Mucosa of descending colon (tissue), 3 donors: ENCODE data around the gene ADAMTS20. TPM values are rescaled to one million over a fixed set of nuclear protein-coding genes. Genes with fewer than 3 reads are reported as not detected.

Experiments used
- ATAC-seq: fragments of 200-7000 bp; cut with Tn5 transposase; one replicate; pipeline ENCODE4 v1.9.1; 2020; ENCODE audit warnings: mild to moderate bottlenecking, moderate library complexity
- DNase-seq, 3 donors: peaks; one replicate each; pipeline ENCODE4 v3.0.0-alpha.2; 2020
- H3K36me3 ChIP-seq: fragments of 200-600 bp; one replicate; pipeline ENCODE4 v1.8.0; 2021; ENCODE audit warnings: low read depth, mild to moderate bottlenecking
- H3K4me1 ChIP-seq: fragments of 200-600 bp; one replicate; pipeline ENCODE4 v1.8.0; 2021; ENCODE audit warnings: low read depth, mild to moderate bottlenecking
- H3K4me3 ChIP-seq: fragments of 200-600 bp; one replicate; pipeline ENCODE4 v1.8.0; 2021; ENCODE audit warnings: mild to moderate bottlenecking
- H3K9me3 ChIP-seq: fragments of 200-600 bp; one replicate; pipeline ENCODE4 v1.8.0; 2021; ENCODE audit warnings: mild to moderate bottlenecking
- intact Hi-C, 2 donors: fragments of 100-400 bp; cut with DNase I in 1 of 2; cut with micrococcal nuclease in 1 of 2; formaldehyde crosslinking; loops; one replicate each; pipeline versions ENCODE4 v1.11.0 to v1.11.1; 2022; cut with DNase I, micrococcal nuclease
- total RNA-seq, 3 donors: library from RNA; stranded (reverse); fragmentation: NEBNext Ultra II Directional in 2 of 3; extraction: Animal tissue kit (Norgen Biotek cat#: 25700) in 2 of 3; gene quantifications; one replicate each; pipeline versions ENCODE4 v1.2.1 to v1.2.4, GENCODE V29; 2021 to 2023
- TF ChIP-seq, protein P1 (sequence below): fragments of 200-600 bp; IDR thresholded peaks from one replicate; pipeline ENCODE4 v1.8.0; 2022; ENCODE audit warnings: antibody characterized with exemption, mild to moderate bottlenecking
- donor health status: DM: no; HTN: no; CAD: no; lungs with moderate emphysema.
- donor health status: DM: no; HTN: no; CAD: no.
- donor health status: DM: no; HTN: yes; CAD: no.

ADAMTS20 gene
- total RNA-seq, 3 donors from 2014 or later = not detected

DNA sequence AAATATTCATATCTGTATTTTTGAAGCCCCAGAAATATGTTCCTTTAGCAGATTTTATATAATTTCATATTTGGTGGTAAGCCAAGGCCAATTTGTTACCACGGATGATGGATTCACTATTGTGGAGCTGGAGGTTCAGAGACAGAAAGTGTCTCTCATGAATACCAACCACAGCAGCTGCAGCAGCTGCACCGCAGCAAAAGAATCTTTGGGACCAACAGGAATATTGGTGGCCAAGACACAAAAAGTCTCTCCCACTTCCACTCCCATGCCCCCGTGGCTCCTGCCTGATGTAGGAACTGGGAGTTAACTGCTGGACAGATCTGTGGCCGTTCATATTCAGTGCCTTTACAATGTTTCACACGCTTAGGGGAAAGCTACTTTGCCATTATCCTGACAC is 155.3 kb downstream of the ADAMTS20 start:
- Histone ChIP-seq H3K36me3 (no peaks in the 10 kb centered on the region), H3K4me1 (no peaks in the 10 kb centered on the region), H3K9me3 (peaks cover 2% of the 10 kb centered on the region), H3K4me3 (no peak overlapping the region)
- TF ChIP-seq, protein P1, sequence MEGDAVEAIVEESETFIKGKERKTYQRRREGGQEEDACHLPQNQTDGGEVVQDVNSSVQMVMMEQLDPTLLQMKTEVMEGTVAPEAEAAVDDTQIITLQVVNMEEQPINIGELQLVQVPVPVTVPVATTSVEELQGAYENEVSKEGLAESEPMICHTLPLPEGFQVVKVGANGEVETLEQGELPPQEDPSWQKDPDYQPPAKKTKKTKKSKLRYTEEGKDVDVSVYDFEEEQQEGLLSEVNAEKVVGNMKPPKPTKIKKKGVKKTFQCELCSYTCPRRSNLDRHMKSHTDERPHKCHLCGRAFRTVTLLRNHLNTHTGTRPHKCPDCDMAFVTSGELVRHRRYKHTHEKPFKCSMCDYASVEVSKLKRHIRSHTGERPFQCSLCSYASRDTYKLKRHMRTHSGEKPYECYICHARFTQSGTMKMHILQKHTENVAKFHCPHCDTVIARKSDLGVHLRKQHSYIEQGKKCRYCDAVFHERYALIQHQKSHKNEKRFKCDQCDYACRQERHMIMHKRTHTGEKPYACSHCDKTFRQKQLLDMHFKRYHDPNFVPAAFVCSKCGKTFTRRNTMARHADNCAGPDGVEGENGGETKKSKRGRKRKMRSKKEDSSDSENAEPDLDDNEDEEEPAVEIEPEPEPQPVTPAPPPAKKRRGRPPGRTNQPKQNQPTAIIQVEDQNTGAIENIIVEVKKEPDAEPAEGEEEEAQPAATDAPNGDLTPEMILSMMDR = no peak
- ATAC-seq = no peak
- no peak for DNase-seq
- intact Hi-C loops = no loop called here

DNA sequence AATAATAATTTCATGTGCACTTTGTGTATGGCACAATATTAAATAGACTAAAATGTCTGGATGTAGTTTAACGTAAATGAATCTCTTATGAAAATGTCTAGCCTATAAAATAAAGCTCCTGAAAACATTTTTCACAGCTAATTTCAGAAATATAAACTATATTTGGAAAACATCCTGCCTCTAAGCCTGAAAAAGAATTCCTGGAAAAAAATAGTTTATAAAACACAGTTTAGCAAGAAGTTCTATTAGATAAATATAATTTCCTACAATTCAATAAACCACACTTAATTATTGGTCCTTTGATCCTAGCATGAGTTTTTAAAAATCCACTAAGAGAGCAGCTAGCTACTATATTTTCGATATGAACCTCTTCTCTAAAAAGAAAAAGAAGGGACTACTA is 159.9 kb downstream of the ADAMTS20 start:
- ATAC-seq (no peak), DNase-seq (no peak)
- Histone ChIP-seq H3K4me3 (no peak overlapping the region), H3K9me3 (peaks cover 12% of the 10 kb centered on the region), H3K4me1 (no peaks in the 10 kb centered on the region), H3K36me3 (no peaks in the 10 kb centered on the region)
- intact Hi-C loops = no loop called here
- TF ChIP-seq, protein P1 = no peak

DNA sequence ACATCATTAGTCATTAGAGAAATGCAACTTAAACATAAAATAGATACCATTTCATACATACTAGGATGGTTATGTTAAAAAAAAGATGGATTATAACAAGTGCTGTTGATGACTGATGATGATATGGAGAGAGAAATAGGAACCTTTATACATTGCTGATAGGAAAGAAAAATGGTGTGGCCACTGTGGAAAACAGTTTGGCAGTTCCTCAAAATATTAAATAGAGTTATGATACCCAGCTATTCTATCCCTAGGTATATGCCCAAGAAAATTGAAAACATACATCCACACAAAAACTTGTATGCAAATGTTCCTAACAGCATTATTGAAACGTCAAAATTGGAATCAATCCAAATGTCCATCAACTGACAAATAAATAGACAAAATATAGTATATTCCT is 170.1 kb downstream of the ADAMTS20 start:
- no peak overlapping the region for H3K4me3 ChIP-seq
- intact Hi-C loops = no loop called here
- peaks cover 14% of the 10 kb centered on the region for H3K9me3 ChIP-seq
- H3K4me1 ChIP-seq = no peaks in the 10 kb centered on the region
- DNase-seq = no peak
- TF ChIP-seq, protein P1 = no peak
- H3K36me3 ChIP-seq = no peaks in the 10 kb centered on the region
- ATAC-seq = no peak

DNA sequence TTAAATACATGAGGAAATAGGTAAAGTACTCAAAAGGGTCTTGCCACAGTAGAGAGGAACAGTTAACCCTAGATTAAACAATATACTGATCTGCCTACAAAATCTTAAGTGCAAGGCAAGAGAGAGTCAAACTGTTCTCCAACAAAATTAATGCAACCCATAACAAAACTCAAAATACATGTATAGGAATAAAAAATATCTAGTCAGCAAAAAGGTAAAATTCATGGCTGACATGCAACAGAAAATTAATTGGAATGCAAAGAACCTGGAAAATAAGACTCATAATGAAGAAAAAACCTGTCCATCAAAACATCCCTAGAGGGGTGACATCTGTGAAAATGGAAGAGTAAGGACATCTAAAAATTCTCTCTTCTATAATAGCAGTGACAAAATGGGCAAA is 173.6 kb downstream of the ADAMTS20 start:
- peaks cover 20% of the 10 kb centered on the region for H3K9me3 ChIP-seq
- TF ChIP-seq, protein P1 = no peak
- no peak for ATAC-seq
- H3K4me3 ChIP-seq = no peak overlapping the region
- no peak for DNase-seq
- H3K4me1 ChIP-seq = no peaks in the 10 kb centered on the region
- intact Hi-C loops = no loop called here
- no peaks in the 10 kb centered on the region for H3K36me3 ChIP-seq

DNA sequence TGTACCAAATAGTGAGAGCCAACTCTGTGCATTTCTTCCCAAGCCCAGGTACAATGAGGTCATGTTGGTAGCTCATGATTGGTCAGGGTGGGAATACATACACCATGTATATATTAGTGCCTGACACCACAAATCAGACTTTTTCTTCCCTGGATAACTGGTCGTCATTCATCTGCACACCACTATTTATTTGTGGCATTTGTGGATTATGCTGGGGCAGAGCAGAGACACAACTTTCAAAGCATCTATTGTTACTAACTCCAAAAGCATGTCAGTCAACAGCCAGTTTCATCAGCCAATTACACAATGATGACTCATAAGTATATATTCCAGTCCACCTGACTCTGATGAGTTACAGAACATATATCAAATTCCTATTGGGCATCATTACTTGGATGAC is 181.7 kb downstream of the ADAMTS20 start:
- TF ChIP-seq, protein P1 = no peak
- intact Hi-C loops = loop anchor here in 1 of 2 donors (5.0 kb wide), 1 partner anchor 188 kb away; no protein-coding TSS in a partner anchor
- H3K4me1 ChIP-seq = no peaks in the 10 kb centered on the region
- no peak for DNase-seq
- no peak for ATAC-seq
- peaks cover 11% of the 10 kb centered on the region for H3K9me3 ChIP-seq
- H3K36me3 ChIP-seq = no peaks in the 10 kb centered on the region
- no peak overlapping the region for H3K4me3 ChIP-seq
